T-helper 2 cell treated with Interferon-gamma antibody and Interleukin-4, amounts not matched to agents 5 μg/mL and 100 μg/mL, for 36 hours (primary cell): ENCODE results near the gene PRM1.
"Not testable (repeated sequence)": the region's sequence is repeated elsewhere in the genome, so short reads cannot be mapped to it uniquely, and the experiment has no call there.

Experiments used
- DNase-seq: peaks from one replicate; pipeline ENCODE4 v3.0.0; 2021; ENCODE audit warnings: low spot score
- H3K27ac Mint-ChIP-seq: one replicate; pipeline ENCODE4 v1.8.0; 2021; ENCODE audit warnings: mild to moderate bottlenecking, mixed read lengths
- H3K27me3 Mint-ChIP-seq: one replicate; pipeline ENCODE4 v1.8.0; 2021; ENCODE audit warnings: low read depth, mixed read lengths
- H3K36me3 Mint-ChIP-seq: one replicate; pipeline ENCODE4 v1.8.0; 2021; ENCODE audit warnings: low read depth, mixed read lengths
- H3K4me1 Mint-ChIP-seq: one replicate; pipeline ENCODE4 v1.8.0; 2021; ENCODE audit warnings: low read depth, mixed read lengths
- H3K4me3 Mint-ChIP-seq: one replicate; pipeline ENCODE4 v1.8.0; 2022; ENCODE audit warnings: mild to moderate bottlenecking, moderate library complexity, mixed read lengths
- H3K9me3 Mint-ChIP-seq: one replicate; pipeline ENCODE4 v1.8.0; 2021; ENCODE audit warnings: mixed read lengths

PRM1 gene

DNA sequence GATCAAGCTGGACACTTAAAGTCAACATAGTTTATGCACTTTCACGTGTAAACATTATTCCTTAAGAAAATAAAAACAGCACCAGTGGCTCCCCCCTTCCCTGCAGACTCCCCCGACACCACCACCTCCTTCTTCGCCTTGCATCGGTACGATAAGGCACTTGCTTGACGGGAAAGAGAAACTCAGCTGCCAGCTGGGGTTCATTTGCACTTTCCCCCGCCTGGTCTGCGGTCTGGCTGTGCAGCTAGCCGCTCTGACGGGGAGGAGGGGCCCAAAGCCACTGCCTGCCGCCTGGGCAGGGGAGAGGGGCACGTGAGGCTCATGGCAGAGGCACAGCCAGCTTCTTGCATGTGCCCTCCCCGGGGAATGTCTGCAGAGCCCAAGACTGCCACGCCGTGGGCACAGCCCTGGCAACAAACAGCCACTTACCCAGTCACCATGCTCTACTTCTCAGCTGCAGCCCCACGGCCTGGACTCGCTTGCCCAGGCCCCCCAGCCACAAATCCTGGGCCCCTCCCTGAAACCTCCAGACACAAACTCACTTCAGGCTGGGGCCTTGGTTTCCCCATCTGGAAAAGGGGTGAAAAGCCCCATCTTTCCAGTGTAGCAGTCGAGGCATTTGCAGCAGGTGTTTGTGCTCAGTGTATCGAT, 16.5 kb upstream of the PRM1 start:
- H3K36me3 Mint-ChIP-seq: no peaks in the 10 kb centered on the region
- peak overlapping the region; percentile 69 for H3K27ac Mint-ChIP-seq
- peaks cover 35% of the 10 kb centered on the region for H3K4me1 Mint-ChIP-seq
- peak; percentile 67 for DNase-seq
- H3K9me3 Mint-ChIP-seq: no peaks in the 10 kb centered on the region
- H3K27me3 Mint-ChIP-seq: peaks cover 3% of the 10 kb centered on the region
- peak overlapping the region; percentile 71 for H3K4me3 Mint-ChIP-seq

GRCh38 chr16:11296706-11297491, 15.8 kb upstream of the PRM1 start:
- no peaks in the 10 kb centered on the region for H3K9me3 Mint-ChIP-seq
- no peak for DNase-seq
- H3K36me3 Mint-ChIP-seq: no peaks in the 10 kb centered on the region
- H3K27me3 Mint-ChIP-seq: peaks cover 3% of the 10 kb centered on the region
- H3K27ac Mint-ChIP-seq: peak overlapping the region; percentile 69
- peak overlapping the region; percentile 71 for H3K4me3 Mint-ChIP-seq
- H3K4me1 Mint-ChIP-seq: peaks cover 35% of the 10 kb centered on the region

- Mint-ChIP-seq H3K36me3 (no peaks in the 10 kb centered on the region), H3K27me3 (peaks cover 3% of the 10 kb centered on the region), H3K4me1 (peaks cover 35% of the 10 kb centered on the region), H3K27ac (no peak overlapping the region), H3K4me3 (no peak overlapping the region), H3K9me3 (no peaks in the 10 kb centered on the region)
- DNase-seq: no peak
Observed at GRCh38 chr16:11296351-11296705, 15.2 kb upstream of the PRM1 start.

DNA sequence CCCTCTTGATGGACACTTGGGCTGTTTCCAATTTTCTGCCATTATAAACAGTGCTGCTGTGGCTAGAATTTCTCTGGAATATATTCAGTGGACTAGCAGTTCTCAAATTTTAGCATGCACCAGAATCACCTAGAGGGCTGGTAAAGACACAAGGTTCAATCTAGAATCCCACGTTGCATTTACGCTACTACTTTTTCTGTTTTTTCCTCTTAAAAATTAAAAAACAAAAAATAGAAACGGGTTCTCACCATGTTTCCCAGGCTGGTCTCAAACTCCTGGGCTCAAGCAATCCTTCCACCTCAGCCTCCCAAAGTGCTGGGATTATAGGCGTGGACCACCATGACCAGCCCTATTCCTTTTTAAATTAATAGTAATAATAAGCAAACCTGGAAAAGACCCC, 14.5 kb upstream of the PRM1 start:
- H3K36me3 Mint-ChIP-seq: no peaks in the 10 kb centered on the region
- peaks cover 35% of the 10 kb centered on the region for H3K4me1 Mint-ChIP-seq

DNA sequence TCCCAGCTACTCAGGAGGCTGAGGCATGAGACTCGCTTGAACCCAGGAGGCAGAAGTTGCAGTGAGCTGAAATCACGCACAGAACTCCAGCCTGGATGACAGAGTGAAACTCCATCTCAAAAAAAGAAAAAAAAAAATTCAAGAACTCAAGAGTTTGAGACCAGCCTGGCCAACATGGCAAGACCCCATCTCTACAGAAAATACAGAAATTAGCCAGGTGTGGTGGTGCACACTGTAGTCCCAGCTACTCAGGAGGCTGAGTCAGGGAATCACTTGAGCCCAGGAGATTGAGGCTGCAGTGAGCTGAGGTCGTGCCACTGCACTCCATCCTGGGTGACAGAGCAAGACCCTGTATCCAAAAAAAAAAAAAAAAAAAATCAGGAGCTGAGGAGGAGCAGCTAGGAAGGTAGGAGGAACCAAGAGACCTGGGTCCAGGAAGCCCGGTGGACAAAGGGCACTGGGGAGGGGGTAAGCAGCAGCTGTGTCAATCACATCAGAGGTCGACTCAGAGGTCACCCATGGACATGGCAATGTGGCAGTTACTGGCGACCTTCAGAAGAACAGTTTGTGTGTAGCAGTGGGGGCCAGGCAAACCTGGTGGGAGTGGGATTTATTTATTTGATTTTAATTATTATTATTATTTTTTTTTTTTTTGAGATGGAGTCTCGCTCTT, 11.1 kb upstream of the PRM1 start:
- no peak for DNase-seq
- H3K36me3 Mint-ChIP-seq: no peaks in the 10 kb centered on the region
- no peak overlapping the region for H3K27ac Mint-ChIP-seq
- H3K9me3 Mint-ChIP-seq: no peaks in the 10 kb centered on the region
- peaks cover 20% of the 10 kb centered on the region for H3K4me1 Mint-ChIP-seq
- no peak overlapping the region for H3K4me3 Mint-ChIP-seq
- peaks cover 19% of the 10 kb centered on the region for H3K27me3 Mint-ChIP-seq

More for the DNA sequence above, 14.5 kb upstream of the PRM1 start:
- no peaks in the 10 kb centered on the region for H3K9me3 Mint-ChIP-seq
- no peak overlapping the region for H3K27ac Mint-ChIP-seq
- no peak for DNase-seq
- H3K27me3 Mint-ChIP-seq: peaks cover 3% of the 10 kb centered on the region
- H3K4me3 Mint-ChIP-seq: no peak overlapping the region

DNA sequence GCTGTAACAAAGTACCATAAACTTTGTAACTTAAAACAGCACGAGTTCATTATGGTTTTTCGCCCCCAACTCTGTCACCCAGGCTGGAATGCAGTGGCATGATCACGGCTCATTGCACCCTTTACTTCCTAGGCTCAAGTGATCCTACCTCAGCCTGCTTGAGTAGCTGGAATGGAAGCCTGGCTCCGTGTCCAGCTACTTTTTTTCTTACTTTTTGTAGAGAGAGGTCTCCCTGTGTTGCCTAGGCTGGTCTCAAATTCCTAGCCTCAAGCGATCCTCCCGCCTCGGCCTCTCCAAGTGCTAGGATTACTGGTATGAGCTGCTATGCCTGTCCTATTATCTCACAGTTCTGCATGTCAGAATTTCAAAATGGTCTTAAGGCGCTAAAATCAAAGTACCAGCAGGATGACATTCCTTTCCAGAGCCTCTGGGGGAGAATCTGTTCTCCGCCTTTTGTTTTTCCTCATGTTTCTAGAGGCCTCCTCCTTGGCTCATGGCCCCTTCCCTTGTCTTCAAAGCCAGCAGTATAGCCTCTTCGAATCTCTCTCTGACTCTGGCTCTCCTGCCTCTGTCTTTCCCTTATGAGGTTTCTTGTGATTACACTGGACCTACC, 10.1 kb upstream of the PRM1 start:
- peaks cover 19% of the 10 kb centered on the region for H3K27me3 Mint-ChIP-seq
- H3K36me3 Mint-ChIP-seq: no peaks in the 10 kb centered on the region
- no peak for DNase-seq
- no peak overlapping the region for H3K27ac Mint-ChIP-seq
- H3K4me3 Mint-ChIP-seq: no peak overlapping the region
- no peaks in the 10 kb centered on the region for H3K9me3 Mint-ChIP-seq
- peaks cover 14% of the 10 kb centered on the region for H3K4me1 Mint-ChIP-seq

- no peak for DNase-seq
- H3K27me3 Mint-ChIP-seq: peaks cover 23% of the 10 kb centered on the region
- no peaks in the 10 kb centered on the region for H3K36me3 Mint-ChIP-seq
- H3K4me1 Mint-ChIP-seq: peaks cover 14% of the 10 kb centered on the region
- H3K9me3 Mint-ChIP-seq: no peaks in the 10 kb centered on the region
- no peak overlapping the region for H3K4me3 Mint-ChIP-seq
- no peak overlapping the region for H3K27ac Mint-ChIP-seq
Observed at GRCh38 chr16:11290102-11290893, 9.2 kb upstream of the PRM1 start.

GRCh38 chr16:11289696-11290095, 8.6 kb upstream of the PRM1 start:
- not testable (repeated sequence) for H3K27ac Mint-ChIP-seq, H3K9me3 Mint-ChIP-seq
- peaks cover 20% of the 10 kb centered on the region for H3K27me3 Mint-ChIP-seq

GRCh38 chr16:11289202-11289601, 8.1 kb upstream of the PRM1 start:
- no peak for DNase-seq
- Mint-ChIP-seq H3K27ac (no peak overlapping the region), H3K36me3 (no peaks in the 10 kb centered on the region), H3K4me1 (peaks cover 11% of the 10 kb centered on the region), H3K9me3 (no peaks in the 10 kb centered on the region), H3K4me3 (no peak overlapping the region), H3K27me3 (peaks cover 20% of the 10 kb centered on the region)

More at GRCh38 chr16:11289696-11290095, 8.6 kb upstream of the PRM1 start:
- H3K4me1 Mint-ChIP-seq: peaks cover 11% of the 10 kb centered on the region
- not testable (repeated sequence) for H3K4me3 Mint-ChIP-seq, H3K36me3 Mint-ChIP-seq, DNase-seq

DNA sequence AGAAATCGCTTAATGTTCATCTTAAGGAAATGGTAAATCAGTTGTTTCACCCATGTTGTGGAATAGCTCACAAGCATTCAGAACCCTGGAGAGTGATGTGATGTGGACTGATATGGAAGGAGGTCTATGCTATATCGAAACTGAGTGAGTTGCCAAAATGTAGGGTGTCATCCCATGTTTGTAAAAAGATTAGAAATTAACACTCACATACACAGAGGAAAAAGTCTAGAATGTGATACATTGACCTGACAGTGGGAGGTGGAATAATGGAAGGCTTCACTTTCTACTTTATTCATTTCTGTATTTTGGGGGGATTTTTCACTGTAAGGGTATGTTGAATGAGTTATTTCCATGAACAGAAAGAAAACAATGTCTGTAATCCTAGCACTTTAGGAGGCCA, 4.7 kb upstream of the PRM1 start:
- no peak for DNase-seq
- H3K27ac Mint-ChIP-seq: no peak overlapping the region
- no peaks in the 10 kb centered on the region for H3K4me1 Mint-ChIP-seq
- no peak overlapping the region for H3K4me3 Mint-ChIP-seq
- peaks cover 31% of the 10 kb centered on the region for H3K27me3 Mint-ChIP-seq
- H3K9me3 Mint-ChIP-seq: no peaks in the 10 kb centered on the region
- H3K36me3 Mint-ChIP-seq: no peaks in the 10 kb centered on the region

DNA sequence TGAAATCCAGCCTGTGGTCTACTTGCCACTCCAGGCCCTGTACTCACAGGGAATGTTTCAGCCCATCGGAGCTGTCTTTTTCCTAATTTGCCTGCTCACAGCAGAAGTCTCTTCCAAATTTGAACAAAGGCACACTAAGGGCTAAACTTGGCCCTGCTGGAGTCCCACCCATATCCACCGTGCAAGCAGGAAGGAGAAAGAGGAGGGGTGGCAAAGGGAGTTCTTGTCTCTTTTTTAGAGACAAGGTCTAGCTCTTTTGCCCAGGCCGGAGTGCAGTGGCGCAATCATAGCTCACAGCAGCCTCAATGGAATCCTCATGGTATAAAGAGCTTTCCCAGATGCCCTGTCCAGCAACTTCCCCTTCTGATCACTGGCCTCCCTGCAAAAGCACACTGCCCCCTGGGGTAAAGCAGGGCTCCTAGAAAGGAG, 2.7 kb upstream of the PRM1 start:
- Mint-ChIP-seq H3K4me3 (no peak overlapping the region), H3K27ac (no peak overlapping the region), H3K4me1 (peaks cover 7% of the 10 kb centered on the region), H3K27me3 (peaks cover 30% of the 10 kb centered on the region), H3K9me3 (no peaks in the 10 kb centered on the region), H3K36me3 (no peaks in the 10 kb centered on the region)
- no peak for DNase-seq

- H3K9me3 Mint-ChIP-seq: no peaks in the 10 kb centered on the region
- H3K27ac Mint-ChIP-seq: no peak overlapping the region
- no peaks in the 10 kb centered on the region for H3K36me3 Mint-ChIP-seq
- H3K4me3 Mint-ChIP-seq: no peak overlapping the region
- H3K27me3 Mint-ChIP-seq: peaks cover 15% of the 10 kb centered on the region
- no peak for DNase-seq
- H3K4me1 Mint-ChIP-seq: peaks cover 7% of the 10 kb centered on the region
Observed at GRCh38 chr16:11278681-11279628, 2.2 kb downstream of the PRM1 start.
